IMR-90 (cell line): ENCODE results near the gene TECTB. TPM values are rescaled to one million over a fixed set of nuclear protein-coding genes. Genes with fewer than 3 reads are reported as not detected.

Experiments used
- ATAC-seq: fragments of 200-7000 bp; cut with Tn5 transposase; 2 replicates; pipeline ENCODE4 v1.9.1; 2020; ENCODE audit warnings: low read depth, mild to moderate bottlenecking, moderate library complexity
- BruUV-seq: library from RNA; stranded (reverse); fragments of 400-500 nt; replicated peaks from 2 replicates; lab custom pipeline; 2021; lab: Mats Ljungman, UMichigan
- CTCF ChIA-PET: fragments of 300-600 bp; formaldehyde crosslinking; extraction: SDS; loops from one replicate; lab custom pipeline; 2021; ENCODE audit warnings: antibody characterized with exemption; lab: Yijun Ruan, JAX
- POLR2A ChIA-PET: fragments of 300-600 bp; sonication (Branson Sonifier 250); formaldehyde crosslinking; loops from one replicate; lab custom pipeline; 2022; ENCODE audit warnings: antibody characterized with exemption; ENCODE audit not compliant: unreplicated experiment; lab: Charles Lee
- DNase-seq: peaks from one replicate; pipeline ENCODE4 v3.0.0; 2013
- H2AFZ ChIP-seq: replicated peaks from 2 replicates; pipeline ENCODE3; 2013; ENCODE audit warnings: low read length, mild to moderate bottlenecking; ENCODE audit not compliant: poor library complexity
- H2AK5ac ChIP-seq: 2 replicates; pipeline ENCODE4 v1.6.1; 2013; ENCODE audit warnings: low read depth, low read length, inconsistent platforms
- H2AK9ac ChIP-seq: replicated peaks from 2 replicates; pipeline ENCODE3; 2013; ENCODE audit warnings: mild to moderate bottlenecking, low read depth, low read length, moderate library complexity; ENCODE audit not compliant: poor library complexity
- H2BK120ac ChIP-seq: 2 replicates; pipeline ENCODE4 v1.6.1; 2013; ENCODE audit warnings: low read depth, low read length, inconsistent platforms
- H2BK15ac ChIP-seq: 3 replicates; pipeline ENCODE4 v1.6.1; 2013; ENCODE audit warnings: low read depth, low read length, inconsistent platforms
- H2BK20ac ChIP-seq: 2 replicates; pipeline ENCODE4 v1.6.1; 2013; ENCODE audit warnings: low read depth, mild to moderate bottlenecking, inconsistent platforms, low read length, moderate library complexity
- H2BK5ac ChIP-seq: 2 replicates; pipeline ENCODE4 v1.6.1; 2013; ENCODE audit warnings: mild to moderate bottlenecking, low read depth, low read length, inconsistent platforms; ENCODE audit not compliant: poor library complexity, severe bottlenecking
- H3K14ac ChIP-seq: replicated peaks from 2 replicates; pipeline ENCODE4 v1.6.1; 2013; ENCODE audit warnings: low read depth, low read length, inconsistent platforms
- H3K18ac ChIP-seq: 2 replicates; pipeline ENCODE4 v1.6.1; 2013; ENCODE audit warnings: low read depth, low read length, control low read depth
- H3K23ac ChIP-seq: 2 replicates; pipeline ENCODE4 v1.6.1; 2013; ENCODE audit warnings: low read depth, low read length, inconsistent platforms
- H3K27ac ChIP-seq: 2 replicates; pipeline ENCODE4 v1.5.1; 2013; ENCODE audit warnings: mild to moderate bottlenecking, control low read depth, low read length; ENCODE audit not compliant: insufficient read depth
- H3K27me3 ChIP-seq: 2 replicates; pipeline ENCODE4 v1.6.1; 2013; ENCODE audit warnings: low read length; ENCODE audit not compliant: control insufficient read depth, insufficient read depth
- H3K36me3 ChIP-seq: 2 replicates; pipeline ENCODE4 v1.6.1; 2013; ENCODE audit warnings: low read length, mixed read lengths; ENCODE audit not compliant: control insufficient read depth, insufficient read depth
- H3K4ac ChIP-seq: 2 replicates; pipeline ENCODE4 v1.6.1; 2013; ENCODE audit warnings: low read depth, low read length, inconsistent platforms
- H3K4me1 ChIP-seq: 2 replicates; pipeline ENCODE4 v1.6.1; 2013; ENCODE audit warnings: low read length, mixed read lengths; ENCODE audit not compliant: control insufficient read depth, insufficient read depth
- H3K4me2 ChIP-seq: 2 replicates; pipeline ENCODE4 v1.6.1; 2013; ENCODE audit warnings: low read depth, mild to moderate bottlenecking, control low read depth, low read length, moderate library complexity
- H3K4me3 ChIP-seq: 2 replicates; pipeline ENCODE4 v1.5.1; 2013; ENCODE audit warnings: low read depth, mild to moderate bottlenecking, control low read depth, low read length, moderate library complexity; ENCODE audit not compliant: insufficient read depth
- H3K56ac ChIP-seq: 2 replicates; pipeline ENCODE4 v1.6.1; 2013; ENCODE audit warnings: low read length, inconsistent platforms; ENCODE audit not compliant: insufficient read depth; ENCODE audit errors: extremely low read depth
- H3K79me1 ChIP-seq, 2 experiments: 2 replicates each; pipeline ENCODE4 v1.6.1; 2013; ENCODE audit warnings: low read length in 2 of 2, inconsistent platforms in 1 of 2, low read depth in 1 of 2
- H3K9ac ChIP-seq: 2 replicates; pipeline ENCODE4 v1.6.1; 2013; ENCODE audit warnings: low read depth, low read length, control low read depth
- H3K9me1 ChIP-seq: 2 replicates; pipeline ENCODE4 v1.6.1; 2013; ENCODE audit warnings: low read length, inconsistent platforms; ENCODE audit not compliant: insufficient read depth
- H3K9me3 ChIP-seq: 2 replicates; pipeline ENCODE4 v1.6.1; 2013; ENCODE audit warnings: low read length; ENCODE audit not compliant: control insufficient read depth, insufficient read depth
- H4K20me1 ChIP-seq: 2 replicates; pipeline ENCODE4 v1.6.1; 2013; ENCODE audit warnings: low read length, inconsistent platforms; ENCODE audit not compliant: insufficient read depth
- H4K5ac ChIP-seq: 2 replicates; pipeline ENCODE4 v1.6.1; 2013; ENCODE audit warnings: mild to moderate bottlenecking, low read depth, low read length, control low read depth
- H4K8ac ChIP-seq, 2 experiments: 2 replicates each; pipeline ENCODE4 v1.6.1; 2013; ENCODE audit warnings: low read depth in 2 of 2, low read length in 2 of 2, control low read depth in 1 of 2, inconsistent platforms in 1 of 2
- H4K91ac ChIP-seq: 2 replicates; pipeline ENCODE4 v1.6.1; 2013; ENCODE audit warnings: low read depth, low read length, inconsistent platforms; ENCODE audit not compliant: insufficient read depth
- CEBPB ChIP-seq: IDR thresholded peaks from 2 replicates; pipeline ENCODE4 v1.6.1; 2012; ENCODE audit warnings: low read depth, low read length, improper control_type of control experiment
- MXI1 ChIP-seq: IDR thresholded peaks from 2 replicates; pipeline ENCODE4 v1.6.1; 2012; ENCODE audit warnings: low read depth, mild to moderate bottlenecking, low read length, moderate library complexity, borderline replicate concordance
- RFX5 ChIP-seq: IDR thresholded peaks from 2 replicates; pipeline ENCODE4 v1.8.0; 2012; ENCODE audit warnings: low read depth, mild to moderate bottlenecking, low read length, moderate library complexity
- SMC3 ChIP-seq: fragments of 150-350 bp; IDR thresholded peaks from 2 replicates; pipeline ENCODE4 v1.6.1; 2016; ENCODE audit warnings: low read depth, mild to moderate bottlenecking, antibody characterized with exemption, low read length, moderate library complexity
- WGBS, 2 experiments: methylation state at CpG; one replicate each; pipeline versions ENCODE4 v1.1.5 to v1.1.7; 2013; ENCODE audit warnings: missing lambda C conversion rate in 2 of 2; ENCODE audit not compliant: insufficient read length in 1 of 2; ENCODE audit errors: extremely low coverage in 2 of 2; 5-methylcytosine and 5-hydroxymethylcytosine counted together
- dilution Hi-C: fragments of 300-500 bp; cut with HindIII; formaldehyde crosslinking; loops from one replicate; pipeline ENCODE4 v1.14.3; 2018; ENCODE audit warnings: low sequenced_read_pairs; ENCODE audit not compliant: unreplicated experiment
- in situ Hi-C: fragments of 300-500 bp; cut with MboI; formaldehyde crosslinking; loops from 3 replicates; pipeline ENCODE4 v1.14.3; 2019; ENCODE audit warnings: low sequenced_read_pairs, inconsistent platforms, mixed read lengths
- intact Hi-C: fragments of 100-400 bp; cut with micrococcal nuclease; formaldehyde crosslinking; loops from 2 replicates; pipeline ENCODE4 v1.10.0; 2022
- polyA plus RNA-seq, 3 experiments: library from polyadenylated mRNA; depleted of rRNA; stranded (reverse); fragments of >200 nt; gene quantifications; 2 replicates each; pipeline ENCODE4 v1.2.3, GENCODE V29; 2012; ENCODE audit warnings: low replicate concordance in 1 of 3
- total RNA-seq: library from RNA; depleted of rRNA; stranded (reverse); fragments of >200 nt; gene quantifications from 2 replicates; pipeline ENCODE4 v1.2.3, GENCODE V29; 2012
- TF ChIP-seq, protein P1 (sequence below): fragments of 150-350 bp; IDR thresholded peaks from 2 replicates; pipeline ENCODE4 v1.6.1; 2017; ENCODE audit warnings: mild to moderate bottlenecking, antibody characterized with exemption, low read length, low read depth

The TECTB gene
- total and polyA plus RNA-seq, 2 of the 4 experiments (the other 2 are of a cell fraction) = not detected

GRCh38 chr10:112287844-112288243, 4.6 kb downstream of the TECTB start (continued):
- no peak for TF ChIP-seq SMC3
- TF ChIP-seq, protein P1, sequence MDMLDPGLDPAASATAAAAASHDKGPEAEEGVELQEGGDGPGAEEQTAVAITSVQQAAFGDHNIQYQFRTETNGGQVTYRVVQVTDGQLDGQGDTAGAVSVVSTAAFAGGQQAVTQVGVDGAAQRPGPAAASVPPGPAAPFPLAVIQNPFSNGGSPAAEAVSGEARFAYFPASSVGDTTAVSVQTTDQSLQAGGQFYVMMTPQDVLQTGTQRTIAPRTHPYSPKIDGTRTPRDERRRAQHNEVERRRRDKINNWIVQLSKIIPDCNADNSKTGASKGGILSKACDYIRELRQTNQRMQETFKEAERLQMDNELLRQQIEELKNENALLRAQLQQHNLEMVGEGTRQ = no peak

DNA sequence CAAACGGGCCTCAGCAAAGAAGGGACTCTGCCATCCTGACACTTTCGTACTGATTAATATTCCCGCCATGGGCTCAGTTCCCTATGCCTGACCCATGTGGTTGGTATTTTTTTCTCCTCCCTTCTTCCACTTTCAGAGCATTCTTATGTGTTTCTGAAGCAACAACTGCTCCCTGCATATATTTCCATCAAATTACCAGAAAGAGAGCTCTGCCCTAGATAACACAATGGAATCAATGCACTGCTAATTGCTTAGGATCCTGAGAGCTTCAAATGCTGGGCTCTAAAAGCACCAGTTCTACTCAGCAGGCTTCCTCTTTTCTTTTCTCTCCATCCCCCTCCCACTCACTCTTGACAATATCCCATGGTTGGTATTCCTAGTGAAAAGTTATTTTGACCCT, 5.3 kb downstream of the TECTB start:
- H4K20me1 ChIP-seq = no peaks in the 10 kb centered on the region
- H3K4me3 ChIP-seq = no peak overlapping the region
- H3K14ac ChIP-seq = no peak overlapping the region
- H3K36me3 ChIP-seq = no peaks in the 10 kb centered on the region
- H4K5ac ChIP-seq = no peak overlapping the region
- H3K4ac ChIP-seq = no peak overlapping the region
- in situ Hi-C loops (no loop called here), intact Hi-C loops (no loop called here), dilution Hi-C loops (no loop called here)
- H3K9me3 ChIP-seq = no peaks in the 10 kb centered on the region
- H2BK15ac ChIP-seq = no peak overlapping the region
- H2AFZ ChIP-seq = no peak overlapping the region
- no peak overlapping the region for H3K18ac ChIP-seq
- WGBS, 2 experiments = no CpG with 5 or more reads among the region's 3 CpGs
- ChIA-PET CTCF (no interaction called here), POLR2A (no interaction called here)
- H3K27ac ChIP-seq = no peak overlapping the region
- H2AK5ac ChIP-seq = no peak overlapping the region
- no peak overlapping the region for H3K9ac ChIP-seq
- no peaks in the 10 kb centered on the region; the same call in 1 of the 2 replicates for H3K27me3 ChIP-seq
- ATAC-seq (no peak), DNase-seq (no peak)
- H4K91ac ChIP-seq = no peak overlapping the region
- H3K79me1 ChIP-seq = no peaks in the 10 kb centered on the region
- no peaks in the 10 kb centered on the region; the same call in 1 of the 2 replicates for H3K4me1 ChIP-seq
- no peak for TF ChIP-seq MXI1
- no peak for TF ChIP-seq CEBPB
- TF ChIP-seq RFX5 = no peak
- H3K4me2 ChIP-seq = no peak overlapping the region
- H2BK120ac ChIP-seq = no peak overlapping the region
- no peak overlapping the region for H4K8ac ChIP-seq
- no peaks in the 10 kb centered on the region for H3K9me1 ChIP-seq
- H3K56ac ChIP-seq = no peak overlapping the region
- no peak overlapping the region for H2BK20ac ChIP-seq
- no TSS peak for BruUV-seq
- H3K23ac ChIP-seq = no peak overlapping the region
- H2BK5ac ChIP-seq = no peak overlapping the region
- H2AK9ac ChIP-seq = no peak overlapping the region
